Sciatic nerve (tissue), 2 donors: ENCODE results near the gene ALDH3A2. TPM values are rescaled to one million over a fixed set of nuclear protein-coding genes. Genes with fewer than 3 reads are reported as not detected.

Experiments used
- ATAC-seq: fragments of 200-7000 bp; cut with Tn5 transposase; one replicate; pipeline ENCODE4 v1.9.1; 2020; ENCODE audit warnings: mild to moderate bottlenecking, moderate library complexity
- DNase-seq: peaks from one replicate; pipeline ENCODE4 v3.0.0-alpha.2; 2020; ENCODE audit warnings: low spot score
- intact Hi-C: fragments of 100-400 bp; cut with DNase I; formaldehyde crosslinking; loops from one replicate; pipeline ENCODE4 v1.14.2; 2022
- total RNA-seq: library from RNA; stranded (reverse); fragmentation: NEBNext Ultra II Directional; extraction: Animal tissue kit (Norgen Biotek cat#: 25700); gene quantifications from one replicate; pipeline ENCODE4 v1.2.1, GENCODE V29; 2021
- donor health status: DM: no; HTN: no; CAD: no.
- donor health status: DM: no; HTN: no; CAD: no.

Gene ALDH3A2
- total RNA-seq, 1 donor from 2014 or later: 74.3 TPM

DNA sequence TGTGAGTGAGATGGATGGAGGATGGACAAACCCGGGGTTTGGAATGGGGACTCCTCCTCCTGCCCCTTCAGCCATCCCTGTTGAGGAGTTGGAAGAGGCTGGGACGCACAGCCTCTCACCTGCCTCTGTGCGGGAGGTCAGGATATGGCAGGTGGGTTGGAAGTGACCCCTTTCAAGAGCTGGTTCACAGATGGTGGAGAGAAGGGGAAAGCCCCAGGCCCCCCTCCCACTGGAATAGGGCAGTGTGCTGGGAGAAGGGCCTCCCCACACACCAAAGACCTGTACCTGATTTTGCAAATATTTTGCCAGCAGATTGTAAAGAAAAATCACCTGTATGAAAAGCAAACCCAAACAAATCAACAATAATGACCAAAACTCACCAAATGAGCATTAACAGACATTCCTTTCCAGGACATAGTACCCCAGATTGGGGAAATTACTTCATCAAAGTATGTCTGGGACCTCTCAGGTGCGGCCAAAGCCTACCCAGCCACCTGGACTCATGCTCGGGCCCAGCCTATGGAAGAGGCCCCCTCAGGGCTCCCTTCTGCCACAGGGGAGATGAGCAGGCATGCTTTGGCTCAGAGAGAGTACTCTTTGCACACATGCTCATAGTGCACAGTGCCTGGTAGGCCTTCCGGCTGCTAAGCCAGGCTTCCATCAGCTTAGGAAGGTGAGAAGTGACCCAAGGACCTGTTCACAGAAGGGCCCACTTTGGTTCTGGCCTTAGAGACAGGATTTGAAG, 60.1 kb downstream of the ALDH3A2 start:
- intact Hi-C loops: no loop called here

GRCh38 chr17:19709841-19710240, 61.3 kb downstream of the ALDH3A2 start:
- intact Hi-C loops: no loop called here
- DNase-seq: no peak
- no peak for ATAC-seq

More for the DNA sequence above, 60.1 kb downstream of the ALDH3A2 start:
- DNase-seq: no peak
- no peak for ATAC-seq

GRCh38 chr17:19712436-19713004, 64.0 kb downstream of the ALDH3A2 start:
- ATAC-seq (no peak), DNase-seq (no peak)
- intact Hi-C loops: no loop called here

- ATAC-seq (no peak), DNase-seq (no peak)
- intact Hi-C loops: no loop called here
Measured at GRCh38 chr17:19713462-19713861, 64.9 kb downstream of the ALDH3A2 start.

DNA sequence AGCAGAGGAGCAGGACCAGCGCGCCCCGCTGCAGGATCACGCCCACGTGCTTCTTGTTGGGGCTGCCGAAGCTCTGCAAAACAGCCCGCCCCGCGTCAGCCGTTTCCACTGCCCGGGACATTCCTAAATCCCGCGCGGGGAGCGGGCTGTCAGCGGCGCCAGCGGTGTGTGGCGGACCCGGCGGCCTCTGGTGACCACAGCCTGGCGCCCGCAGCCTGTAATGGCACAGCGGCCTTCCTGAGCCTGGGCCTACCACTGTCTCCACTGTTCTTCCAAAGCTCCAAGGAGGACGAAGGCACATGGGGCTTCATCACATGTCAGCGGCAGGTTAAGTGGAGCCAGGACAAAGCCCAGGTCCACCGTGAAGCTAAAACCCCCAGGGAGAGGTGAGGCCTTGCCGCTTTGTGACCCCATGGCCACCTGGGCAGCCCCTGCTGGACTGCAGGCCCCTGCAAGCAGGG, 65.4 kb downstream of the ALDH3A2 start:
- DNase-seq (no peak), ATAC-seq (no peak)
- intact Hi-C loops: no loop called here

DNA sequence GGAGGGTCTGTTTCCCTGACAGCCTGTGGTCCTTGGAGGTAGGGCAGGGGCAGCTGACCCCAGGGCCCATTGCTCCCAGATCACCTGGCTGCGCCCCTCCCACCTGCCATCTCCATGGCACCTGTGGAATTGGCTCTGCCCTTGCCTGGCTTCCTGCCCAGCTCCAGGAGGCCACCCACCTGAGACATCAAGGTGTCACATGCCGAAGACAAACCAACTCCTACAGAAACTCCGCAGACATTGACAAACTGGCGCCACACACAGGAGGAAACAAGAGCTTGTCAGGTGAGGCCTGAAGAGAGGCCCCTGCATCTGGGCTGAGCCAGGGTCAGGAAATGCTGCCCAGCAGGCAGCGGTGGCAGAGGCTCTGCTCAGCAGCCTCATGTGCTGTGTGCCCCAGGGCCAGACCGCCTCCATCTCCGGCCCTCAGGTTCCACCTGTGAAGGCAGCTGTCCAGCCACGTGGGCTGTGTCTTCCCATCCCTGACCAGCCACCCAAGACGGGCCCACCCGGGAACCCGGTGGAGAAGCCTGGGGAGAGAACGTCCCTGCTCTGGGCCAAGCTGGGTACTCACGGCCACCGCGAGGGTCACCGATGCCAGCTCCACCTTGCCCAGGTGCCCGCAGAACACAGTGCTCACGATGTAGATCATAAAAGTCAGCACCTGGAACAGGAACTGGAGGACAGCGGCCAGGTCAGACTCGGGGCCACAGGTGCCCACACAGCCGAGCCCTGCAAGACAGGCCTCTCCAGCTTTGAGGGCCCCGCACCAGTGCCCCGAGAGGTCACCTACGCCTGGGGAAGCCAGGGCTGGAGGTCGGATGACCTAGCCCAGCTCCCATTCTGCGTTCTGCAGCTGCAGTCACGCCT, 66.2 kb downstream of the ALDH3A2 start:
- no peak for ATAC-seq
- intact Hi-C loops: no loop called here
- DNase-seq: no peak

GRCh38 chr17:19716108-19717030, 67.8 kb downstream of the ALDH3A2 start, which contains the start of gene SLC47A2:
SLC47A2 (minus strand) TSS chr17:19716584; CDS start chr17:19716555, 29 bp downstream.
- intact Hi-C loops: no loop called here
- ATAC-seq: no peak

GRCh38 chr17:19717031-19717360, 68.4 kb downstream of the ALDH3A2 start:
- no peak for DNase-seq
- ATAC-seq: no peak
- intact Hi-C loops: no loop called here

More at GRCh38 chr17:19716108-19717030, 67.8 kb downstream of the ALDH3A2 start, which contains the start of gene SLC47A2:
- no peak for DNase-seq

DNA sequence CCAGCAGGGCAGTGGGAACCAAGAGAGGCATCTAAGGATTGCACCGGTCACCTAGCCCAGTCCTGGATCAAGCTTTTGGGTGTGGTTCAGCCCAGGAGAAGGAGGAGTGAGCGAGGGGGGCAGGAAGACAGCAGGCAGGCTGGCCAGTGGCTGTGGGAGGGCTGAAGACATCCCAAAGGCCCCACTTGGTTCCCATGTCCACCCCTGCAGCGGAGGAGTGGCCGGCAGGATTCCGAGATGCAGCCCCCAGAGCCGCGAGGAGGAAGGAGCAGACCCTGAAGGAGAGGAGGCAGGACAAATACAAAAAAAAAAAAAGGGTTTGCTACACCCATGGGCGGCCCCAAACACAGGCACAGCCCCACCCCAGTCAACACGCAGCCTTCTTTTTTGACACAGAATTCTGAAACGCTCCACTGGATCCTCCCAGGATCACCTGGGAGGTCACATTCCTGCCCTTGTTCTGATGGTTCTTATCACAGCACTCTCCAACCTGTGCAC, 68.9 kb downstream of the ALDH3A2 start:
- ATAC-seq (no peak), DNase-seq (no peak)
- intact Hi-C loops: no loop called here

DNA sequence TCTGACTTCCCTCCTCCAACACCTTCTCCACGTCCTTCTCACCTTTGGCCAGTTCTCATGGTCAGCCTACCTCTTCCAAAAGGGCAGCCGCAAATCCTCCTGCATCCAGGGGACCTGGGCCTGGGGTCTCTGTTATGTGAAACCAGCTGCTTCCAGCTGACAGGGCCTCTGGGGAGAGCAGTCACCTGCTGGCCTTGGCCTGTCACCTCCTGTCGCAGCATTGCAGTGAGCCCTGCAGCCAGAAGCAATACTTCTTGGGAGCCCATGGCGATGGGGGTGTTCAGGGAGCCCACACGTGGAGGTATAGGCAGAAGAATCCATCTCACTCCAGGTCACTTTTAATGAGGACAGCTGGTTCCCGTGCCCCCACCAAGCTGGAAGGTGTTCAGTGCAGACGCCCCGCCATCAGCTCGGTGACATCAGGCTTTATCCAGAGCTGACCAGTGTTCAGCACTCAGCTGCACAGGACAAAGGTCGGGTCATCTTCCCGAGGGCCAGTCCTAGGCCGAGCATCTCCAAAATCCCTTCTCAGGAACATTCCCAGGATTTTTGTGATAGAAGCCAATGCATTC, 69.6 kb downstream of the ALDH3A2 start:
- DNase-seq (no peak), ATAC-seq (no peak)
- intact Hi-C loops: no loop called here

DNA sequence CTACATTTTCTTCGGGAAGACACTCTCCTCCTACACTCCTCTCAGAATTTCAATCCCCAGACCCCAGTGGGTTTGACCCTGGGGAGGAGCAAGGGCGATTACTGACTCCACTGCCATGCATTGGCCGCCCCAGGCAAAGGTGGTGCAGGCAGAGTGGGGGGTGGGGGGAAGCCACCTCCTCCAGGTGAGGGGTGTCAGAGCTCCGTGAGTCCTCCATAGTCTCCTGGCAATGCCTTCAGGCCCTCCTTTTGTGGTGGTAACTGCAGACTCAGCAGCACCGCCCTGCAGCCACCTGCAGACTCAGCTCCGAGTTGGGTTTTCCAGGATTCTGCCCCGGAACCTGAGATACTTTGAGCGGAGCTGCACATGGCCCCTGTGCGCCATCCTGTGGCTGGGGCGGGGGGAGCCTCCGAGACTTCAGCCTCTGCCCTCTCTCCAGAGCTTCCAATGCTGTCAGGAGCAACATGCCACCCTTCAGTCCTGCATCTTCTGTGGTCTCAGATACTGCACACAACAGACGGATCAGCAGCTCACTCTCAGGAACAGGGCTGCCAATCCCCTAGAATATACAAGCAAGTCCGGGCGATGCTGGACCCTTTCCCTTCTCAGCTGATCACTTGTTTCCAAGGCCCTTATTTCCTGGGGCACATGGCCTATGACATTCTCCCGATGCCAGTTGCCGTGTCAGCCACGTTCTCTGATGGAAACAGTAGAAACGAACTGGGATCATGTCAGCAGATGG, 70.2 kb downstream of the ALDH3A2 start:
- DNase-seq: no peak
- intact Hi-C loops: no loop called here
- no peak for ATAC-seq

DNA sequence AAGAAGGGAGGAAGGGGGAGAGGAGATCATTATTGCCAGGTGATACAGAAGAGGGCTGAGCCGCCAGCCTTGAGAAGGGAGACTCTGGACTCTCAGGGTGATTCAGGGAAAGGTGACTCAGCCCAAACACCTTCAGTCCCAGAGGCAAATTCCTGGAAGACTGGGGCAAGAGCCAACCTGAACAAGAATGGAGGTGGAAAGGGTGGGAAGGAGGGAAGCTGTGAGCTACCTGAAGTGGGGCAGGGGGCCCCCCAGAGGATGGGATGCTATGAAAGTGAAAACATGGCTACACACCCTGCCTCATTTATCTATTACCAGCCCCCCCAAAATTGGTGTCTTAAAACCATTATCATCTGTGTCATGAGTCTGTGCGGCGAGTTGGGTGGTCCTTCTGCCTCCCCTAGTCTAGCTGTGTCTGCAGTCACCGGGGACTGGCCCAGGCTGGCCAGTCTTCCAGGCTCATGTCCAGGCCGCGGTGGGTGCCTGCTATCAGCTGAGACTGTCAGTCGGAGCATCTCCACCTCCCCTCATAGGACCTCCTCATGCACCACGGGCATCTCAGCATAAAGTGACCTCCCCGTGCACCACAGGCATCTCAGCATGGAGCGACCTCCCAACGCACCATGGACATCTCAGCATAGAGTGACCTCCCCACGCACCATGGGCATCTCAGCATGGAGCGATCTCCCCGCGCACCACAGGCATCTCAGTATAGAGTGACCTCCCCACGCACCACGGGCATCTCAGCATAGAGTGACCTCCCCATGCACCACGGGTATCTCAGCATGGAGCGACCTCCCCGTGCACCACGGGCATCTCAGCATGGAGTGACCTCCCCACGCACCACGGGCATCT, 71.0 kb downstream of the ALDH3A2 start:
- DNase-seq: no peak
- no peak for ATAC-seq
- intact Hi-C loops: no loop called here

GRCh38 chr17:19720210-19720475, 71.6 kb downstream of the ALDH3A2 start:
- DNase-seq (no peak), ATAC-seq (no peak)
- intact Hi-C loops: no loop called here

- peak; percentile 29 for ATAC-seq
- DNase-seq: no peak
- intact Hi-C loops: no loop called here
Measured at GRCh38 chr17:19720631-19721426, 72.3 kb downstream of the ALDH3A2 start.

DNA sequence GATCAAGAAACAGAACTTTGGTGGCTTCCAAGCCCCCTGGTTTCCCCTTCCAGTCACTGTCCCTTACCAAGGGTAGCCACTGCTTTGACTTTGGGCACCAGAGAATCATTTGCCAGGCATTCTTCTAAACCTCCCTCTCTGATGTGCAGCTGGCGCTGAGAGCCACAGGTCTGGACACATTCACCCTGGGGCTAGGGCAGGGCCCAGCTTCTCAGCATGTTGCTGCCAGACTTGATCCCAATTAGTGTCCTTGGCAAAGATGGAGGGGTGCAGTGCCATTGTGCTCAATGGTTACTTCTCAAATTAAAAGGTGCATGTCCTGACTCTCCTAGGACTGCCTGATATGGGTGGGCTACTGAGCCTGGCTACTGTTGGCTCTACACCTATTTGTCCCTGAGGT, 75.4 kb downstream of the ALDH3A2 start:
- ATAC-seq (no peak), DNase-seq (no peak)
- intact Hi-C loops: no loop called here
